Activated CD4-positive, alpha-beta T cell treated with anti-CD3 and anti-CD28 coated beads, Interleukin-2, amount 10 ng/mL, durations not matched to agents 7 days and 5 days (primary cell): Measurements from ENCODE around the gene MICAL2. TPM values are rescaled to one million over a fixed set of nuclear protein-coding genes. Genes with fewer than 3 reads are reported as not detected.

ENCODE experiments used
- CTCF ChIA-PET: fragments of 350-600 bp; sonication (Branson Sonifier 250); formaldehyde crosslinking; loops from one replicate; lab custom pipeline; 2021; ENCODE audit warnings: antibody characterized with exemption; lab: Charles Lee
- POLR2A ChIA-PET: fragments of 350-600 bp; sonication (Branson Sonifier 250); formaldehyde crosslinking; loops from one replicate; lab custom pipeline; 2021; ENCODE audit warnings: antibody characterized with exemption; lab: Charles Lee
- DNase-seq: peaks from one replicate; pipeline ENCODE4 v3.0.0-alpha.2; 2020
- H3K27ac Mint-ChIP-seq: one replicate; pipeline ENCODE4 v1.8.0; 2021; ENCODE audit warnings: mild to moderate bottlenecking, moderate library complexity, mixed read lengths
- H3K27me3 Mint-ChIP-seq: one replicate; pipeline ENCODE4 v1.8.0; 2021; ENCODE audit warnings: mixed read lengths
- H3K36me3 Mint-ChIP-seq: one replicate; pipeline ENCODE4 v1.8.0; 2021; ENCODE audit warnings: low read depth, mixed read lengths
- H3K4me1 Mint-ChIP-seq: one replicate; pipeline ENCODE4 v1.8.0; 2021; ENCODE audit warnings: mixed read lengths
- H3K4me3 Mint-ChIP-seq: one replicate; pipeline ENCODE4 v1.8.0; 2021; ENCODE audit warnings: mild to moderate bottlenecking, moderate library complexity, mixed read lengths
- H3K9me3 Mint-ChIP-seq: one replicate; pipeline ENCODE4 v1.8.0; 2021; ENCODE audit warnings: mixed read lengths
- total RNA-seq, 2 experiments: library from RNA; stranded (reverse); gene quantifications; one replicate each; pipeline ENCODE4 v1.2.3, GENCODE V29; 2021

The MICAL2 gene
- total RNA-seq, 2 experiments from 2014 or later, result 45.5 to 47.3 TPM

DNA sequence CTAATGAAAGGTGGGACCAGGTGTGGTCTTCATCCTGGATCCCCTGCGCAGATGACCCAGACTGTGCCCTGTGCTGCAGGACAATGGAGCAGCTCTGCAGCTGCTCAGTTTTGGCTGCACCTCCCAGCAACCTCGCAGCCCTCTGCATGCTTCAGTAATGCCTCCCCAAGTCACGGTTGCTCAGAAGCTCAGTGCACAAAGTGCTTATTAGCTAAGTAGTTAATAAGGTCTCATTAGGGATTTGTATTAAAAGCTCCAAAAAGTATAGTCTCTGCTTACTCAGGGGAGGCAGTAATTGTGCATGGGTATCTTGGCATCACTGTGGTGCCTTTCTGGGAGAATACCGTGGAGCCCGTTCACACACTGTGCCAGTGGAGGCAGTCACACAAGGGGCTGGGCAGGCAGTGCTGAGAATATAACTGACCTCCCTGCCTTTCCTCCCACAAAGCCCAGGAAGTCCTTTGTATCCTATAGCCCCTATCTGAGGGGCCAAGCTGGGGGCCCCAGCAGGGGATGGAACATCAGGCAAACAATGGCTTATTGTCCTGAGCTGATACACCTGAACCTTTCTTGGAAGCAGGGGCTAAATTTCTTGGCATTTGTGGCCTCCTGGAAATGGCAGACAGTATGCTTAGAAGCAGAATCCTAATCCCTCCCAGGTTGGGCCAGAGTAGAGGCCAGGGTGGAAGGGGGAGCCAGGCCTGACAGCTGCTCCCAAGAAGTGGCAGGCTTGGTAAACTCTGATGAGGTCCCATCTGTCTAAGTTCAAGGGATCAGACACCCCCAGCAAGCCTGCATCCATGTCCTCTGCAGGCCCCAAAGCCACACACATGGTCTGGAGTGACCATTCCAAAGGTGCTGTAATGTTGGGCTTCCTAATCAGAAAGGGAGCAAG, 141.5 kb downstream of the MICAL2 start:
- H3K4me1 Mint-ChIP-seq, result no peaks in the 10 kb centered on the region
- no peaks in the 10 kb centered on the region for H3K9me3 Mint-ChIP-seq
- DNase-seq, result no peak
- peaks cover 2% of the 10 kb centered on the region for H3K36me3 Mint-ChIP-seq
- no peak overlapping the region for H3K27ac Mint-ChIP-seq
- CTCF ChIA-PET, result interaction anchor here (0.6 to 1.9 kb wide), 6 partner anchors 11 to 207 kb away, joined by 3 to 7 read pairs (median 4); no protein-coding TSS in a partner anchor
- POLR2A ChIA-PET, result interaction anchor here (0.6 kb wide), 1 partner anchor 1961 kb away, joined by 4 read pairs; no protein-coding TSS in a partner anchor
- no peak overlapping the region for H3K4me3 Mint-ChIP-seq
- H3K27me3 Mint-ChIP-seq, result no peaks in the 10 kb centered on the region

- H3K4me1 Mint-ChIP-seq, result no peaks in the 10 kb centered on the region
- H3K36me3 Mint-ChIP-seq, result peaks cover 2% of the 10 kb centered on the region
- H3K27ac Mint-ChIP-seq, result no peak overlapping the region
- no peak for DNase-seq
- no peaks in the 10 kb centered on the region for H3K27me3 Mint-ChIP-seq
- H3K4me3 Mint-ChIP-seq, result no peak overlapping the region
- CTCF ChIA-PET, result interaction anchor here (0.5 to 1.5 kb wide), 7 partner anchors 8 to 201 kb away, joined by 3 to 5 read pairs (median 3); no protein-coding TSS in a partner anchor
- no peaks in the 10 kb centered on the region for H3K9me3 Mint-ChIP-seq
- POLR2A ChIA-PET, result no interaction called here
Observed at GRCh38 chr11:12253843-12254281, 143.5 kb downstream of the MICAL2 start.

- POLR2A ChIA-PET, result no interaction called here
- H3K36me3 Mint-ChIP-seq, result no peaks in the 10 kb centered on the region
- no peak overlapping the region for H3K27ac Mint-ChIP-seq
- no peak for DNase-seq
- no peaks in the 10 kb centered on the region for H3K4me1 Mint-ChIP-seq
- H3K4me3 Mint-ChIP-seq, result no peak overlapping the region
- H3K27me3 Mint-ChIP-seq, result no peaks in the 10 kb centered on the region
- H3K9me3 Mint-ChIP-seq, result no peaks in the 10 kb centered on the region
- CTCF ChIA-PET, result interaction anchor here (0.9 kb wide), 1 partner anchor 25 kb away, joined by 3 read pairs; no protein-coding TSS in a partner anchor
Observed at GRCh38 chr11:12258451-12258850, 148.1 kb downstream of the MICAL2 start.

DNA sequence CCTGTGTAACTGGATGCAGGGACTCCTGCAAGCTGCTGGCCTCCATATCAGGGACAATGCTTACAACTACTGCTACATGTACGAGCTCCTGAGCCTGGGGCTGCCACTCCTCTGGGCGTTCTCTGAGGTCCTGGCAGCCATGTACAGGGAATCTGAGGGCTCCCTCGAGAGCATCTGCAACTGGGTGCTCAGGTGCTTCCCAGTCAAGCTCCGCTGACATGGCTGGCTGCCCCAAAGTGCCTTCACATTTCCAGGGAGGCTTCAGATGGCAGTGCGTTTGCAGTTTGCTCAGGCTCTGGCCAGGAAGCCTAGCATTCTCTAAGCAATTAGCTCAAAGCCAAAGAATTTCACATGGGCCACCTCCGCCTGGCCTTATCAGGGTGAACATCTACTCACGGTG, 149.6 kb downstream of the MICAL2 start:
- Mint-ChIP-seq H3K27ac (no peak overlapping the region), H3K4me3 (no peak overlapping the region), H3K4me1 (no peaks in the 10 kb centered on the region), H3K36me3 (no peaks in the 10 kb centered on the region), H3K9me3 (no peaks in the 10 kb centered on the region), H3K27me3 (no peaks in the 10 kb centered on the region)
- ChIA-PET CTCF (interaction anchor here (1.7 to 3.3 kb wide), 2 partner anchors 10 to 21 kb away, joined by 6 to 13 read pairs; no protein-coding TSS in a partner anchor), POLR2A (no interaction called here)
- no peak for DNase-seq

GRCh38 chr11:12260731-12261521, 150.5 kb downstream of the MICAL2 start:
- no peak overlapping the region for H3K27ac Mint-ChIP-seq
- no peaks in the 10 kb centered on the region for H3K36me3 Mint-ChIP-seq
- no peaks in the 10 kb centered on the region for H3K9me3 Mint-ChIP-seq
- no peak for DNase-seq
- no peaks in the 10 kb centered on the region for H3K27me3 Mint-ChIP-seq
- CTCF ChIA-PET, result interaction anchor here (0.9 to 3.3 kb wide), 3 partner anchors 10 to 23 kb away, joined by 3 to 13 read pairs (median 6); no protein-coding TSS in a partner anchor
- no peaks in the 10 kb centered on the region for H3K4me1 Mint-ChIP-seq
- POLR2A ChIA-PET, result no interaction called here
- no peak overlapping the region for H3K4me3 Mint-ChIP-seq

DNA sequence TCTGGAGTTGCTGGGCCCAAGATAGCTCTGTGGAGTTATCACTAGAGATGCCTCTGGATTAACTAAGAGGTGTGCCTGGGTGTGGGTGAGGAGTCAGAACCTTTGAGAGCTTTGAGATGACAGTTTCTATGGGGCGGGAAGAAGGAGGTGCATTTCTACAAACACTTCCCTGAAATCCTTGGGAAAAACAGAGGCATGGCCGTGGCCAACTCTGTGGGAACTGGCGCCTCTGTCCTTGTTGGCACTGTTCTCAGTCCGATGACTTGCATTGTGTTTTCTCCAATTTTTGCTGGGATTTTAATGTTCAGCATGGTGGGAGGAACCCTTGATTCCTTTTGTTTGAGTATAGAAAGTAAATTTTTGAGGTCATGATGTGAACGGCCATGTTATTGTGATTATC, 151.2 kb downstream of the MICAL2 start:
- Mint-ChIP-seq H3K27me3 (no peaks in the 10 kb centered on the region), H3K9me3 (no peaks in the 10 kb centered on the region), H3K4me3 (no peak overlapping the region), H3K4me1 (no peaks in the 10 kb centered on the region), H3K36me3 (no peaks in the 10 kb centered on the region), H3K27ac (no peak overlapping the region)
- no peak for DNase-seq
- ChIA-PET POLR2A (no interaction called here), CTCF (interaction anchor here (0.6 to 3.3 kb wide), 3 partner anchors 20 to 419 kb away, joined by 3 to 13 read pairs (median 4); no protein-coding TSS in a partner anchor)

DNA sequence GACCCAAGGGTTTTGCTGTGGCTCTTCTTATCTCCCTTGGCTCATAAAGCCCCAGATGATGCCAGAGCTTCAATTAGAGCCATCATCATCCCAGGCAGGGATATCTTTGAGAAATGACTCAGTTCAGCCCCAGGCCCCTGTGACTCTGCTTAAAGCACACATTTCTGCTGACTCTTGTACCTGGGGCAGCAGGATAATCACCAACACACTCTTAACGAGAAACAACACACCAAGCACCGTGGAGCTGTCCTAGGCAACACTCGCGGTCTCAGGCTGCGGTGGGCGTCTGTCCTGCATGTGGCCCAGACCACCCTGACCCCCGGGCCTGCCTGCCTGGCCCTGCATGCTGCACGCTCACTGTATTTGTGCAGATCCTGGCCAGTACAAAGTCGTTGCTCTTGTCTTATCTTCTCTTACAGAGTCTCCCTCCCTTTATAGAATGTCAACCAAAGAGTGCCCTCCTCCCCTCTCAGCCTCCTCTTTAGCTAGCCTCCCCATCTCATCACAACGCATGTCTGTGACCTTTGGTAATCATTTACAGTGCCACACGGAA, 152.8 kb downstream of the MICAL2 start:
- Mint-ChIP-seq H3K4me3 (no peak overlapping the region), H3K27me3 (no peaks in the 10 kb centered on the region), H3K27ac (no peak overlapping the region), H3K4me1 (no peaks in the 10 kb centered on the region), H3K36me3 (no peaks in the 10 kb centered on the region), H3K9me3 (no peaks in the 10 kb centered on the region)
- DNase-seq, result no peak
- ChIA-PET CTCF (interaction anchor here (0.6 to 3.3 kb wide), 5 partner anchors 12 to 1153 kb away, joined by 3 to 13 read pairs (median 3); no protein-coding TSS in a partner anchor), POLR2A (no interaction called here)

GRCh38 chr11:12264361-12264760, 154.0 kb downstream of the MICAL2 start:
- CTCF ChIA-PET, result interaction anchor here (1.4 kb wide), 1 partner anchor 17 kb away, joined by 6 read pairs; no protein-coding TSS in a partner anchor
- Mint-ChIP-seq H3K4me3 (no peak overlapping the region), H3K36me3 (no peaks in the 10 kb centered on the region), H3K9me3 (no peaks in the 10 kb centered on the region), H3K27me3 (no peaks in the 10 kb centered on the region), H3K27ac (no peak overlapping the region), H3K4me1 (no peaks in the 10 kb centered on the region)
- DNase-seq, result no peak
- POLR2A ChIA-PET, result no interaction called here

- DNase-seq, result no peak
- H3K4me3 Mint-ChIP-seq, result no peak overlapping the region
- CTCF ChIA-PET, result interaction anchor here (0.6 to 0.7 kb wide), 2 partner anchors 22 to 94 kb away, joined by 3 read pairs; no protein-coding TSS in a partner anchor
- H3K27ac Mint-ChIP-seq, result no peak overlapping the region
- no peaks in the 10 kb centered on the region for H3K36me3 Mint-ChIP-seq
- no peaks in the 10 kb centered on the region for H3K4me1 Mint-ChIP-seq
- no peaks in the 10 kb centered on the region for H3K27me3 Mint-ChIP-seq
- POLR2A ChIA-PET, result interaction anchor here (0.7 kb wide), 1 partner anchor 176 kb away, joined by 5 read pairs; no protein-coding TSS in a partner anchor
- H3K9me3 Mint-ChIP-seq, result no peaks in the 10 kb centered on the region
Observed at GRCh38 chr11:12266132-12266531, 155.7 kb downstream of the MICAL2 start.

DNA sequence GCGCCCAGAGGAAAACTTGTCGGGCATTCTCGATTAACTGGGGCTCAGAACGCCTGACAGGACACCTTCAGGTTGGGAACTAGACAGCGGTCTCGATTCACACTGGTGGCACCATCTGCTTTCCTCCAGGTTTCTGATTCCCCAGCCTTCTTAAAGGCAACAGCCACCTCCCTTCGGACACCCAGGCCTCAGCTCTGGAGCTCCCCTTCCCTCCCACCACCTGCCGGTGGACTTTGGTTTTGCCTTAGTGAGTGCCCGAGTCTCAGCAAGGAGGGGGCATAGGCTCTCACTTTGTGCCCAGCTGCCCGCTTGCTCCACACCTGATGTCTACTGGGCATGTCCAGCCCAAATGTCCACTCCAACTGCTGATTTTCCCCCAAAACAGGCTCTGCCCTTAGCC, 156.6 kb downstream of the MICAL2 start:
- Mint-ChIP-seq H3K4me3 (no peak overlapping the region), H3K27me3 (no peaks in the 10 kb centered on the region), H3K27ac (no peak overlapping the region), H3K36me3 (no peaks in the 10 kb centered on the region), H3K9me3 (no peaks in the 10 kb centered on the region), H3K4me1 (no peaks in the 10 kb centered on the region)
- POLR2A ChIA-PET, result no interaction called here
- no peak for DNase-seq
- CTCF ChIA-PET, result interaction anchor here (0.5 to 0.7 kb wide), 2 partner anchors 17 to 22 kb away, joined by 3 read pairs; no protein-coding TSS in a partner anchor

DNA sequence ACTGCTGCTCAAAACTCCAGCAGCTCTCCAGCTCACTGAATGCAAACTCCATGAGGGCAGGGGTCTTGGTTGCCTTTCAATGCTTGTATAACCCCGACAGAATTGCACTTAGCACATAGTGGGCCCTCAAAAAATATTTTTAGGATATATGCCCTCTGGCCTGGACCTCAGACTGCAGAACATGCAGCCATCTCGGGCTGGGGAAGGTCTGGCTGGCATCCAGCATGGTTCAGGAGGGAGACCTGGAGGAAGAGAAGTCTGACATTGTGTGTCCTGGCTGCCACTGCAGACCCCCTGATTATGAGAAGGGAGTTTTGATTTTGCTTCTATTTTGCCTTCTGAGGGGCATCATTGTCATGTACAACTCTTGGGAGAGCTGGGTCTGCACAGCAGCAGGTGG, 157.5 kb downstream of the MICAL2 start:
- Mint-ChIP-seq H3K27ac (no peak overlapping the region), H3K4me3 (no peak overlapping the region), H3K36me3 (no peaks in the 10 kb centered on the region), H3K9me3 (no peaks in the 10 kb centered on the region), H3K27me3 (no peaks in the 10 kb centered on the region), H3K4me1 (no peaks in the 10 kb centered on the region)
- ChIA-PET CTCF (interaction anchor here (1.0 to 1.2 kb wide), 2 partner anchors 10 to 224 kb away, joined by 3 read pairs; no protein-coding TSS in a partner anchor), POLR2A (no interaction called here)
- DNase-seq, result no peak

- Mint-ChIP-seq H3K27me3 (no peaks in the 10 kb centered on the region), H3K36me3 (no peaks in the 10 kb centered on the region), H3K4me3 (no peak overlapping the region), H3K9me3 (no peaks in the 10 kb centered on the region), H3K27ac (no peak overlapping the region), H3K4me1 (no peaks in the 10 kb centered on the region)
- DNase-seq, result no peak
- ChIA-PET CTCF (interaction anchor here (1.6 to 1.9 kb wide), 2 partner anchors 13 to 15 kb away, joined by 5 read pairs; no protein-coding TSS in a partner anchor), POLR2A (no interaction called here)
Observed at GRCh38 chr11:12269104-12269441, 158.7 kb downstream of the MICAL2 start.
